ENCODE data around the gene NUBP2. TPM values are rescaled to one million over a fixed set of nuclear protein-coding genes. Genes with fewer than 3 reads are reported as not detected.

NUBP2 gene
- total and polyA plus RNA-seq, 2 donors (not counting 3 experiments of a cell fraction or from before 2014, with no cell fraction given) = 55.0 to 69.6 TPM

DNA sequence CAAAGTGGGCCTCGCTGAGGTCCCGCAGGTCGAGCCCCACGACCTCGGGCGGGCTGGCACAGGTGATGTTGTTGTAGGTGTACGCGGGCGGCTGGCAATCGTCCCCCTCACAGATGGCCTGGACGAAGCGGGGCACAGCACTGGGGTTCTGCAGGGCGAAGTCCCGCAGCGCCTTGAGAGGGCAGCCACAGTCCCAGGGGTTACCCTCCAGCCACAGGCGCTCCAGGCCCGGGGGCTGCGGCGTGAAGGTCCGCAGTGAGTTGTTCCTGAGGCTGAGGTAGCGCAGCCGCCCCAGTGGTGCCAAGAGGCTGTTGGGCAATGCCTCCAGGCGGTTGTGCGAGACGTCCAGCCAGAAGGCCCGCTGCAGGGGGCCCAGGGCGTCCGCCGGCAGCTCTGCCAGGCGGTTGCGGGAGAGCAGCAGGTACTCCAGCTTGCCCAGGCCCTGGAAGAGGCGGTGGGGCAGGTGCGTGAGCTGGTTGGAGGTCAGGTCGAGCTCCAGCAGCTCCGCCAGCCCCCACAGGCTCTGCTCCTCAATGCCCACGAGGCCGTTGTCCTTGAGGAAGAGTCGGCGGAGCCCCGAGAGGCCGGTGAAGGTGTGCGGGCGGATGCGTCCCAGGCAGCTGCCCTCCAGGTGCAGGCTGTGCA is 8.0 kb downstream of the NUBP2 start:
- intact Hi-C loops (cut with micrococcal nuclease) = no loop called here
- POLR2A ChIA-PET = no interaction called here
- no peak for TF ChIP-seq POLR2AphosphoS5 (IDR thresholded peaks at IDR 0.05; ENCODE audit: insufficient read depth, low read depth, low read length)
- TF ChIP-seq, protein P1, sequence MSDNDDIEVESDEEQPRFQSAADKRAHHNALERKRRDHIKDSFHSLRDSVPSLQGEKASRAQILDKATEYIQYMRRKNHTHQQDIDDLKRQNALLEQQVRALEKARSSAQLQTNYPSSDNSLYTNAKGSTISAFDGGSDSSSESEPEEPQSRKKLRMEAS (IDR thresholded peaks at IDR 0.05; ENCODE audit: insufficient read depth, insufficient read length) = no peak
- TF ChIP-seq, protein P2, sequence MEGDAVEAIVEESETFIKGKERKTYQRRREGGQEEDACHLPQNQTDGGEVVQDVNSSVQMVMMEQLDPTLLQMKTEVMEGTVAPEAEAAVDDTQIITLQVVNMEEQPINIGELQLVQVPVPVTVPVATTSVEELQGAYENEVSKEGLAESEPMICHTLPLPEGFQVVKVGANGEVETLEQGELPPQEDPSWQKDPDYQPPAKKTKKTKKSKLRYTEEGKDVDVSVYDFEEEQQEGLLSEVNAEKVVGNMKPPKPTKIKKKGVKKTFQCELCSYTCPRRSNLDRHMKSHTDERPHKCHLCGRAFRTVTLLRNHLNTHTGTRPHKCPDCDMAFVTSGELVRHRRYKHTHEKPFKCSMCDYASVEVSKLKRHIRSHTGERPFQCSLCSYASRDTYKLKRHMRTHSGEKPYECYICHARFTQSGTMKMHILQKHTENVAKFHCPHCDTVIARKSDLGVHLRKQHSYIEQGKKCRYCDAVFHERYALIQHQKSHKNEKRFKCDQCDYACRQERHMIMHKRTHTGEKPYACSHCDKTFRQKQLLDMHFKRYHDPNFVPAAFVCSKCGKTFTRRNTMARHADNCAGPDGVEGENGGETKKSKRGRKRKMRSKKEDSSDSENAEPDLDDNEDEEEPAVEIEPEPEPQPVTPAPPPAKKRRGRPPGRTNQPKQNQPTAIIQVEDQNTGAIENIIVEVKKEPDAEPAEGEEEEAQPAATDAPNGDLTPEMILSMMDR (IDR thresholded peaks at IDR 0.05; ENCODE audit: extremely low read depth in 1 of 2, insufficient read depth in 1 of 2, low read depth in 1 of 2, low read length in 2 of 2) = no peak
- TF ChIP-seq JUN (IDR thresholded peaks at IDR 0.05; ENCODE audit: borderline replicate concordance, insufficient read depth, insufficient read length, low read depth) = no peak
- no peak for TF ChIP-seq MYC (IDR thresholded peaks at IDR 0.05; ENCODE audit: low read depth, low read length)
- TF ChIP-seq EZH2 (IDR thresholded peaks at IDR 0.05; ENCODE audit: borderline replicate concordance, low read depth, low read length, severe bottlenecking) = no peak
- no peak for TF ChIP-seq GATA2 (IDR thresholded peaks at IDR 0.05; ENCODE audit: insufficient read depth, insufficient read length, low read depth, low read length)
- no peak for TF ChIP-seq FOS (IDR thresholded peaks at IDR 0.05; ENCODE audit: borderline replicate concordance, insufficient read depth, low read length)
- TF ChIP-seq POLR2A (IDR thresholded peaks at IDR 0.05; ENCODE audit: low read depth, low read length) = no peak

More for the DNA sequence above, 8.0 kb downstream of the NUBP2 start:
- DNase-seq (ENCODE audit: low read depth, low spot score) (no peak), FAIRE-seq (no peak)
- Histone ChIP-seq H3K79me2 (ENCODE audit: control insufficient read depth, insufficient read depth, low read length) (peaks cover 4% of the 10 kb centered on the region), H4K20me1 (replicated peaks; ENCODE audit: control insufficient read depth, extremely low read depth, insufficient read depth, low read length) (no peaks in the 10 kb centered on the region), H3K27me3 (ENCODE audit: control insufficient read depth in 2 of 2, insufficient read depth in 2 of 2, low read length in 2 of 2) (no peaks in the 10 kb centered on the region), H2AFZ (ENCODE audit: low read depth, low read length) (no peak overlapping the region), H3K27ac (ENCODE audit: insufficient read depth, low read depth, low read length) (no peak overlapping the region), H3K4me3 (replicated peaks in 1 of 3; ENCODE audit: insufficient read depth in 1 of 3, low read depth in 1 of 3, low read length in 3 of 3) (no peak overlapping the region), H3K9me3 (replicated peaks; ENCODE audit: control insufficient read depth, insufficient read depth, low read length) (no peaks in the 10 kb centered on the region), H3K9me1 (replicated peaks; ENCODE audit: control insufficient read depth, extremely low read depth, insufficient read depth, low read length) (no peaks in the 10 kb centered on the region), H3K4me1 (ENCODE audit: control insufficient read depth, extremely low read depth, insufficient read depth, low read length) (no peaks in the 10 kb centered on the region), H3K4me2 (ENCODE audit: insufficient read depth, low read length) (no peak overlapping the region), H3K9ac (replicated peaks; ENCODE audit: extremely low read depth, insufficient read depth, low read length) (no peak overlapping the region), H3K36me3 (ENCODE audit: control insufficient read depth in 2 of 2, extremely low read depth in 1 of 2, insufficient read depth in 2 of 2, low read length in 2 of 2) (peaks cover 0 to 22% of the 10 kb centered on the region in 2 experiments)
- dilution Hi-C loops (cut with MboI; ENCODE audit: extremely low pct_ligation_motif_present, low sequenced_read_pairs) = no loop called here
- no TSS peak for BruUV-seq (replicated peaks)
- CTCF ChIA-PET = no interaction called here
